Sigmoid colon (tissue), 7 donors: Measurements from ENCODE around the gene VPS13A. TPM values are rescaled to one million over a fixed set of nuclear protein-coding genes. Genes with fewer than 3 reads are reported as not detected.

ENCODE experiments used
- DNase-seq: peaks from one replicate; pipeline ENCODE4 v3.0.0-alpha.2; 2019
- H3K27ac ChIP-seq, 4 donors: fragments of 200-600 bp; sonication (generic); one replicate each; pipeline ENCODE4 v1.5.1; 2016 to 2019; ENCODE audit warnings: mild to moderate bottlenecking in 1 of 4
- H3K27me3 ChIP-seq, 3 donors: fragments of 200-600 bp; sonication (generic); one replicate each; pipeline ENCODE4 v1.5.1; 2019; ENCODE audit warnings: mild to moderate bottlenecking in 1 of 3
- H3K36me3 ChIP-seq, 4 donors: fragments of 200-600 bp; sonication (generic); one replicate each; pipeline ENCODE4 v1.5.1; 2016 to 2019
- H3K4me1 ChIP-seq, 4 donors: fragments of 200-600 bp; sonication (generic); one replicate each; pipeline ENCODE4 v1.5.1; 2017 to 2019
- H3K4me3 ChIP-seq, 4 donors: fragments of 200-600 bp; sonication (generic); one replicate each; pipeline ENCODE4 v1.5.1; 2017 to 2019; ENCODE audit warnings: mild to moderate bottlenecking in 2 of 4, moderate library complexity in 1 of 4
- H3K9me3 ChIP-seq, 4 donors: fragments of 200-600 bp in 3 of 4; sonication (generic) in 3 of 4; one replicate each; pipeline versions ENCODE4 v1.5.1 to v1.6.1; 2013 to 2019
- EP300 ChIP-seq, 4 donors: sonication (generic); formaldehyde crosslinking; IDR thresholded peaks; one replicate each; pipeline ENCODE4 v1.6.1; 2017; ENCODE audit warnings: antibody characterized with exemption in 4 of 4
- POLR2A ChIP-seq, 2 donors: fragments of 450-650 bp; IDR thresholded peaks; one replicate each; pipeline ENCODE4 v1.6.1; 2016; ENCODE audit warnings: antibody characterized with exemption in 2 of 2, mild to moderate bottlenecking in 2 of 2, moderate library complexity in 2 of 2
- POLR2AphosphoS5 ChIP-seq, 4 donors: sonication (generic); formaldehyde crosslinking; IDR thresholded peaks; one replicate each; pipeline ENCODE4 v1.6.1; 2017; ENCODE audit warnings: antibody characterized with exemption in 4 of 4
- WGBS, 2 donors: extraction: QIAGEN DNeasy Blood & Tissue Kit; methylation state at CpG; one replicate each; pipeline ENCODE4 v1.1.7; 2013; 5-methylcytosine and 5-hydroxymethylcytosine counted together
- intact Hi-C: fragments of 100-400 bp; cut with DNase I; formaldehyde crosslinking; loops from one replicate; pipeline ENCODE4 v1.15.1; 2023
- polyA plus RNA-seq, 3 donors: library from polyadenylated mRNA; stranded (reverse); fragments of 200-250 nt; gene quantifications; one replicate each; pipeline ENCODE4 v1.2.3, GENCODE V29; 2013
- total RNA-seq, 4 donors: library from RNA; depleted of rRNA; stranded (reverse); fragments of >200 nt; gene quantifications; one replicate each; pipeline ENCODE4 v1.1.0, GENCODE V29; 2016
- TF ChIP-seq, protein P1 (sequence below), 4 experiments: fragments of 450-650 bp in 3 of 4; fragments of 200-600 bp in 1 of 4; IDR thresholded peaks; one replicate each; pipeline ENCODE4 v1.5.1; 2016 to 2019; ENCODE audit warnings: antibody characterized with exemption in 4 of 4, mild to moderate bottlenecking in 3 of 4, moderate library complexity in 2 of 4
- donor health status: healthy with polysubstance abuse.
- donor health status: Bipolar disorder and iron deficiency.
- donor health status: healthy.

The VPS13A gene
- total and polyA plus RNA-seq, 7 donors, result 3.2 to 71.5 (median 32.6) TPM

DNA sequence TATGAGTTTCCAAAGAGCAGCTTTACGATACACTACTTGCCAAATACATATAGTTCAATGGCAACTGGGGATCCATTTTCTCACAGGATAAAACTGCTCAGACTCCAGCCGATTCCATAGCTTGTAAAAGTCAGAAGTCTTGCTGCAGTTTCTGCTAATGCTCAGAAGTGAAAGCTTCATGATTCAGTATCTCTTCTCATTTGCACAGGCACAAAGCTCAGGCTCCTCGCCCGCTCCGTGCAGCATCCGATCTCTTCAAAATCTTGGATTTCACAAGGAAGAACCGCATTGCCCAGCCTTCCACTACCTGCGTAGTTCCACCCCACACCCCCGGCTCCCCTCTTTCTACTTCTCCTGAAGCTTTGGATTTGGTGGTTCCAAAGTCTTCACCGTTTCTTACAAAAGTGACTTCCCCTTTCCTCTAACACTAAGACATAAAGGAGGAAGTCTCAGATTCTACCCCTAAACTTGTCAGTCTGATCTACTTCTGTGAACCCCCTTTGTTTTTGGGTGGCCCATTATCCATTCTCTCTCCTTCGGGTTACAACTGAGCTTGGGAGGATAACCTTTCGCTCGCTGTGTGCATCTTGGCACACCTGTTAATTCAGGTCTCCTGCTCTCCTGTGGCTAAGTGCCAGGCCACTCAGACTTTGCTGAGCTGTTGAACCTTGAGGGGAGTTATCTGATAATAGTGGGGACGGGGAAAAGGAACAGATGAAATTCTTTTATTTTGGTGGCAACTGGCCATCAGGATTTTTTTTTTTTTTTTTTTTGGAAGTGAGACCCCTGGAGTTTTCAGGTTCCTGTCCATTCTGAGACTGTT, 276.7 kb downstream of the VPS13A start:
- no peaks in the 10 kb centered on the region for H3K27me3 ChIP-seq
- peaks cover 0 to 16% (median 11%) of the 10 kb centered on the region in 4 donors for H3K4me1 ChIP-seq
- no peaks in the 10 kb centered on the region for H3K36me3 ChIP-seq
- intact Hi-C loops, result no loop called here
- peak overlapping the region in 3 of 4 donors; percentile 11 to 30 (median 14) for H3K4me3 ChIP-seq
- peak in 1 of 4 donors; percentile 30 for TF ChIP-seq POLR2AphosphoS5 (IDR thresholded peaks at IDR 0.05)
- TF ChIP-seq, protein P1, sequence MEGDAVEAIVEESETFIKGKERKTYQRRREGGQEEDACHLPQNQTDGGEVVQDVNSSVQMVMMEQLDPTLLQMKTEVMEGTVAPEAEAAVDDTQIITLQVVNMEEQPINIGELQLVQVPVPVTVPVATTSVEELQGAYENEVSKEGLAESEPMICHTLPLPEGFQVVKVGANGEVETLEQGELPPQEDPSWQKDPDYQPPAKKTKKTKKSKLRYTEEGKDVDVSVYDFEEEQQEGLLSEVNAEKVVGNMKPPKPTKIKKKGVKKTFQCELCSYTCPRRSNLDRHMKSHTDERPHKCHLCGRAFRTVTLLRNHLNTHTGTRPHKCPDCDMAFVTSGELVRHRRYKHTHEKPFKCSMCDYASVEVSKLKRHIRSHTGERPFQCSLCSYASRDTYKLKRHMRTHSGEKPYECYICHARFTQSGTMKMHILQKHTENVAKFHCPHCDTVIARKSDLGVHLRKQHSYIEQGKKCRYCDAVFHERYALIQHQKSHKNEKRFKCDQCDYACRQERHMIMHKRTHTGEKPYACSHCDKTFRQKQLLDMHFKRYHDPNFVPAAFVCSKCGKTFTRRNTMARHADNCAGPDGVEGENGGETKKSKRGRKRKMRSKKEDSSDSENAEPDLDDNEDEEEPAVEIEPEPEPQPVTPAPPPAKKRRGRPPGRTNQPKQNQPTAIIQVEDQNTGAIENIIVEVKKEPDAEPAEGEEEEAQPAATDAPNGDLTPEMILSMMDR (IDR thresholded peaks at IDR 0.05), result no peak
- TF ChIP-seq EP300 (IDR thresholded peaks at IDR 0.05), result no peak
- TF ChIP-seq POLR2A (IDR thresholded peaks at IDR 0.05), result no peak
- 63 to 85% methylated on average over 14 of the region's 14 CpGs for WGBS, 2 donors
- H3K27ac ChIP-seq, result peak overlapping the region in 3 of 4 donors; percentile 10 to 65 (median 27)
- no peaks in the 10 kb centered on the region for H3K9me3 ChIP-seq
- no peak for DNase-seq

DNA sequence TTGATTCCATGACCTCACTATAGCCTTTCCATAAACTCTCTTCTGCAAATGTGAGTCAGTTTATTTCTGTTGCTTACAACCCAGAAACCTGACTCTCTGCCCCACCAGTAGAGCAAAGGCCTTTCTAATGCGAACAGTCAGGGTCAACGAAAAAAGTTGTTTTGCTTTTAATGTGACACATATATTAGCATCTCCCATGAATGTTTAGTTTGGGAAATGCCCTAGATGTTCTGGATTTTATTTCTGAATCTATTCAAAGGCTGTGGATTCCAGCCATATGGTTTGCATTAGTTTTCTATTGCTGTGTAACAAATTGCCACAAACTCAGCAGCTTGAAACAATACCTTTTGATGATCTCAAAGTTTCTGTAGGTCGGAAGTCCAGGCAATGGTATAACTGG, 277.3 kb downstream of the VPS13A start:
- DNase-seq, result no peak
- H3K36me3 ChIP-seq, result no peaks in the 10 kb centered on the region
- no peak for TF ChIP-seq EP300 (IDR thresholded peaks at IDR 0.05)
- TF ChIP-seq, protein P1 (IDR thresholded peaks at IDR 0.05), result no peak
- no peak for TF ChIP-seq POLR2AphosphoS5 (IDR thresholded peaks at IDR 0.05)
- no peak for TF ChIP-seq POLR2A (IDR thresholded peaks at IDR 0.05)

GRCh38 chr9:77455312-77455927, 278.1 kb downstream of the VPS13A start:
- WGBS, 2 donors, result 40 to 74% methylated on average over 8 of the region's 8 CpGs
- no peak for DNase-seq
- no peaks in the 10 kb centered on the region for H3K27me3 ChIP-seq
- H3K4me3 ChIP-seq, result no peak overlapping the region
- no peaks in the 10 kb centered on the region for H3K36me3 ChIP-seq
- TF ChIP-seq POLR2A (IDR thresholded peaks at IDR 0.05) (no peak), EP300 (IDR thresholded peaks at IDR 0.05) (no peak), POLR2AphosphoS5 (IDR thresholded peaks at IDR 0.05) (no peak)
- no peak overlapping the region for H3K27ac ChIP-seq
- no peaks in the 10 kb centered on the region for H3K9me3 ChIP-seq
- intact Hi-C loops, result loop anchor here (5.0 kb wide), 1 partner anchor 192 kb away; the partner anchor contains the start of gene GNA14
- H3K4me1 ChIP-seq, result peaks cover 0 to 16% (median 11%) of the 10 kb centered on the region in 4 donors

More for the DNA sequence above, 277.3 kb downstream of the VPS13A start:
- 88 to 90% methylated on average over 3 of the region's 3 CpGs for WGBS, 2 donors
- Histone ChIP-seq H3K4me3 (no peak overlapping the region), H3K4me1 (peaks cover 0 to 16% (median 11%) of the 10 kb centered on the region in 4 donors), H3K9me3 (no peaks in the 10 kb centered on the region), H3K27me3 (no peaks in the 10 kb centered on the region), H3K27ac (no peak overlapping the region)
- intact Hi-C loops, result loop anchor here (5.0 kb wide), 1 partner anchor 193 kb away; the partner anchor contains the start of gene GNA14

GRCh38 chr9:77456829-77457437, 279.6 kb downstream of the VPS13A start:
- H3K27me3 ChIP-seq, result no peaks in the 10 kb centered on the region
- peak; percentile 92 for DNase-seq
- WGBS, 2 donors, result 17 to 21% methylated on average over 10 of the region's 10 CpGs
- peak overlapping the region in 1 of 4 donors; percentile 49 for H3K27ac ChIP-seq
- intact Hi-C loops, result loop anchor here (2.0 to 5.0 kb wide), 3 partner anchors 190 to 578 kb away; partner anchors contain the start of gene GNA14
- TF ChIP-seq, protein P1 (IDR thresholded peaks at IDR 0.05), result peak; percentile 55 to 91 (median 81)
- TF ChIP-seq POLR2A (IDR thresholded peaks at IDR 0.05), result no peak
- no peaks in the 10 kb centered on the region for H3K9me3 ChIP-seq
- H3K4me3 ChIP-seq, result no peak overlapping the region
- H3K36me3 ChIP-seq, result no peaks in the 10 kb centered on the region
- H3K4me1 ChIP-seq, result peaks cover 0 to 16% (median 11%) of the 10 kb centered on the region in 4 donors
